ENCODE measurements around the gene THG1L. TPM values are rescaled to one million over a fixed set of nuclear protein-coding genes. Genes with fewer than 3 reads are reported as not detected.

The THG1L gene
- polyA plus RNA-seq, 2 of the 4 experiments (the other 2 are of a cell fraction): 36.9 to 45.6 TPM

DNA sequence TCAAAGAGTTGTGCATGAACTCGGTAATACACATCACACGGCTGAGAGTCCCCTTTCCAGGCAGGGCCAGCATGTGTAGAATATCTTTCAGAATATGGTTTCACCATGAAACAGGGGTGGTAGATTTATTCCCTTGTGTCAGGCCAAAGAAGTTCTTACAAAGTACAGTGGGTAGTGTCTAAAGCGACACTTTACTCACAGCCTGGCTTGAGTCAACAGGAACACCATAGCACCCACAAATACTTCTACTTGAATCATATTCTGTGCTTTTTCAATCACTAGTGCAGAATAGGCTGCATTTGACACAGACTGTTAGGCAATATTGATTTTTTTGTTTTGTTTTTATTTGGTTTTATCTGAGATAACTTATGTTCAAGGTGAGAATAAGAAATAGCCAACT lies 24.9 kb downstream of the THG1L start:
- DNase-seq (ENCODE audit: low read depth in 1 of 2, low spot score in 1 of 2) (no peak), FAIRE-seq (no peak), ATAC-seq (no peak)
- ChIA-PET CTCF (interaction anchor here (1.2 kb wide), 1 partner anchor 13 kb away, joined by 5 read pairs; the partner anchor contains the start of gene LSM11), POLR2A (no interaction called here)
- 92% methylated on average over 3 of the region's 3 CpGs for WGBS (ENCODE audit: missing lambda C conversion rate)
- Histone ChIP-seq H3K4me1 (no peaks in the 10 kb centered on the region), H3K4me2 (no peak overlapping the region), H3K9me3 (no peaks in the 10 kb centered on the region), H3K27ac (no peak overlapping the region), H3K4me3 (no peak overlapping the region)
- no peak for TF ChIP-seq EP300 (IDR thresholded peaks at IDR 0.05)
- TF ChIP-seq, protein P1, sequence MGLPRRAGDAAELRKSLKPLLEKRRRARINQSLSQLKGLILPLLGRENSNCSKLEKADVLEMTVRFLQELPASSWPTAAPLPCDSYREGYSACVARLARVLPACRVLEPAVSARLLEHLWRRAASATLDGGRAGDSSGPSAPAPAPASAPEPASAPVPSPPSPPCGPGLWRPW (IDR thresholded peaks at IDR 0.05): no peak
- TF ChIP-seq JUN (IDR thresholded peaks at IDR 0.05): no peak
- no peak for TF ChIP-seq PHF8 (IDR thresholded peaks at IDR 0.05; ENCODE audit: borderline replicate concordance, low read depth)
- no peak for TF ChIP-seq FOSB (CRISPR knock-in tag; IDR thresholded peaks at IDR 0.05)
- no peak for TF ChIP-seq ATOH8 (CRISPR knock-in tag; IDR thresholded peaks at IDR 0.05; ENCODE audit: low read depth)
- TF ChIP-seq FOXS1 (CRISPR knock-in tag; IDR thresholded peaks at IDR 0.05): no peak
- no peak for TF ChIP-seq ZNF302 (CRISPR knock-in tag; IDR thresholded peaks at IDR 0.05)
- TF ChIP-seq, protein P2, sequence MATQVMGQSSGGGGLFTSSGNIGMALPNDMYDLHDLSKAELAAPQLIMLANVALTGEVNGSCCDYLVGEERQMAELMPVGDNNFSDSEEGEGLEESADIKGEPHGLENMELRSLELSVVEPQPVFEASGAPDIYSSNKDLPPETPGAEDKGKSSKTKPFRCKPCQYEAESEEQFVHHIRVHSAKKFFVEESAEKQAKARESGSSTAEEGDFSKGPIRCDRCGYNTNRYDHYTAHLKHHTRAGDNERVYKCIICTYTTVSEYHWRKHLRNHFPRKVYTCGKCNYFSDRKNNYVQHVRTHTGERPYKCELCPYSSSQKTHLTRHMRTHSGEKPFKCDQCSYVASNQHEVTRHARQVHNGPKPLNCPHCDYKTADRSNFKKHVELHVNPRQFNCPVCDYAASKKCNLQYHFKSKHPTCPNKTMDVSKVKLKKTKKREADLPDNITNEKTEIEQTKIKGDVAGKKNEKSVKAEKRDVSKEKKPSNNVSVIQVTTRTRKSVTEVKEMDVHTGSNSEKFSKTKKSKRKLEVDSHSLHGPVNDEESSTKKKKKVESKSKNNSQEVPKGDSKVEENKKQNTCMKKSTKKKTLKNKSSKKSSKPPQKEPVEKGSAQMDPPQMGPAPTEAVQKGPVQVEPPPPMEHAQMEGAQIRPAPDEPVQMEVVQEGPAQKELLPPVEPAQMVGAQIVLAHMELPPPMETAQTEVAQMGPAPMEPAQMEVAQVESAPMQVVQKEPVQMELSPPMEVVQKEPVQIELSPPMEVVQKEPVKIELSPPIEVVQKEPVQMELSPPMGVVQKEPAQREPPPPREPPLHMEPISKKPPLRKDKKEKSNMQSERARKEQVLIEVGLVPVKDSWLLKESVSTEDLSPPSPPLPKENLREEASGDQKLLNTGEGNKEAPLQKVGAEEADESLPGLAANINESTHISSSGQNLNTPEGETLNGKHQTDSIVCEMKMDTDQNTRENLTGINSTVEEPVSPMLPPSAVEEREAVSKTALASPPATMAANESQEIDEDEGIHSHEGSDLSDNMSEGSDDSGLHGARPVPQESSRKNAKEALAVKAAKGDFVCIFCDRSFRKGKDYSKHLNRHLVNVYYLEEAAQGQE (IDR thresholded peaks at IDR 0.05): no peak
- TF ChIP-seq POLR2A (IDR thresholded peaks at IDR 0.05; ENCODE audit: low read length): no peak
- no peak for TF ChIP-seq CHD2 (IDR thresholded peaks at IDR 0.05; ENCODE audit: low read length, partially characterized antibody)

DNA sequence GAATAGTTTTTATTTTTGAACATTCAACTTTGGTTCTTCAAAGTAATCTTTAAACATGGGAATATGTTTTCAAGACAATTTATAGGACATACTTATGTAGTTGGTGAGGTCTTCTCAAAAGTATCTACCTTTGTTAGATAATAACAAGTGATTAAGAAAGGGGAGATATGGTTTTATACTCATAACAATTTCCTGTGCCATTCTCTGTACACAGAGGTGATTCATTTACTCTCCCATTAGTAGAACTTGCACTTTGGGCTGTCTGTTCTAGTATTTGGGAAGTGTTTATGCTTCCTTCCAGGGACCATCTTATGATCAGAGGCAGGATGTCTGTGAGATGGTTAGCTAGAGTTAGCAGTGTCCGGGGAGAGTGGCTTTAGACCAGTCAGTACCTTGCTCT lies 27.5 kb downstream of the THG1L start:
- H3K4me1 ChIP-seq: no peaks in the 10 kb centered on the region
- H3K27ac ChIP-seq: no peak overlapping the region
- TF ChIP-seq RNF2 (IDR thresholded peaks at IDR 0.05; ENCODE audit: borderline replicate concordance, low read depth): no peak
- TF ChIP-seq CBX2 (IDR thresholded peaks at IDR 0.05; ENCODE audit: borderline replicate concordance, low read depth): no peak
- TF ChIP-seq NFE2L2 (conservative IDR thresholded peaks at IDR 0.05; ENCODE audit: low read length): no peak
- TF ChIP-seq HEYL (CRISPR knock-in tag; IDR thresholded peaks at IDR 0.05): no peak
- no peak for TF ChIP-seq JUN (IDR thresholded peaks at IDR 0.05)
- no peak for TF ChIP-seq CHD4 (IDR thresholded peaks at IDR 0.05; ENCODE audit: borderline replicate concordance)
- TF ChIP-seq, protein P3, sequence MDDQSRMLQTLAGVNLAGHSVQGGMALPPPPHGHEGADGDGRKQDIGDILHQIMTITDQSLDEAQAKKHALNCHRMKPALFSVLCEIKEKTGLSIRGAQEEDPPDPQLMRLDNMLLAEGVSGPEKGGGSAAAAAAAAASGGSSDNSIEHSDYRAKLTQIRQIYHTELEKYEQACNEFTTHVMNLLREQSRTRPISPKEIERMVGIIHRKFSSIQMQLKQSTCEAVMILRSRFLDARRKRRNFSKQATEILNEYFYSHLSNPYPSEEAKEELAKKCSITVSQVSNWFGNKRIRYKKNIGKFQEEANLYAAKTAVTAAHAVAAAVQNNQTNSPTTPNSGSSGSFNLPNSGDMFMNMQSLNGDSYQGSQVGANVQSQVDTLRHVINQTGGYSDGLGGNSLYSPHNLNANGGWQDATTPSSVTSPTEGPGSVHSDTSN (IDR thresholded peaks at IDR 0.05): no peak
- CTCF ChIA-PET: interaction anchor here (0.7 to 7.8 kb wide), 4 partner anchors 9 to 1348 kb away, joined by 3 to 78 read pairs (median 16); partner anchors contain the start of gene LSM11
- FAIRE-seq (no peak), DNase-seq (ENCODE audit: low read depth in 1 of 2, low spot score in 1 of 2) (no peak), ATAC-seq (no peak)
- H3K9me3 ChIP-seq: no peaks in the 10 kb centered on the region
- 94% methylated on average over 1 of the region's 1 CpG for whole genome bisulfite sequencing (ENCODE audit: missing lambda C conversion rate)
- no peak overlapping the region for H3K4me3 ChIP-seq
- no peak overlapping the region for H3K4me2 ChIP-seq
- POLR2A ChIA-PET: no interaction called here

Measured in A549 (cell line).